ENCODE measurements around the gene DIPK1B.

The DIPK1B gene

GRCh38 chr9:136721339-136722092, 9.1 kb downstream of the DIPK1B start:
- no peak for DNase-seq

- DNase-seq: no peak
Measured at GRCh38 chr9:136722093-136722968, 10.0 kb downstream of the DIPK1B start.

GRCh38 chr9:136722969-136723356, 10.6 kb downstream of the DIPK1B start:
- no peak for DNase-seq

DNA sequence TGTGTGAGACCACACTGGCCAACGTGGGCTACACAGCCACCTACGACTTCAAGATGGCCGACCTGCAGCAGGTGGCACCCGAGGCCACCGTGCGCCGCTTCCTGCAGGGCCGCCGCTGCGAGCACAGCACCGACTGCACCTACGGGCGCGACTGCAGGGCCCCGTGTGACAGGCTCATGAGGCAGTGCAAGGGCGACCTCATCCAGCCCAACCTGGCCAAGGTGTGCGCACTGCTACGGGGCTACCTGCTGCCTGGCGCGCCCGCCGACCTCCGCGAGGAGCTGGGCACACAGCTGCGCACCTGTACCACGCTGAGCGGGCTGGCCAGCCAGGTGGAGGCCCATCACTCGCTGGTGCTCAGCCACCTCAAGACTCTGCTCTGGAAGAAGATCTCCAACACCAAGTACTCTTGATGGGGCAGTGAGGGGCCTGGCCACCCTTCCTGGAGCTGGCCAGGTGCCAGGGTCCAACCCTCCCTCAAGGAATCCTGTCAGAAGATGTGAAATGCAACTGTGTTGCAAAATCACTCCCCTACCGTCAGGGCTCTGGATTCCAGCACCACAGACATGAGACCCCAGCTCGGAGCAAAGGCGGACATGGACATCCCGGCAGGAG, 11.1 kb downstream of the DIPK1B start:
- DNase-seq: no peak

DNA sequence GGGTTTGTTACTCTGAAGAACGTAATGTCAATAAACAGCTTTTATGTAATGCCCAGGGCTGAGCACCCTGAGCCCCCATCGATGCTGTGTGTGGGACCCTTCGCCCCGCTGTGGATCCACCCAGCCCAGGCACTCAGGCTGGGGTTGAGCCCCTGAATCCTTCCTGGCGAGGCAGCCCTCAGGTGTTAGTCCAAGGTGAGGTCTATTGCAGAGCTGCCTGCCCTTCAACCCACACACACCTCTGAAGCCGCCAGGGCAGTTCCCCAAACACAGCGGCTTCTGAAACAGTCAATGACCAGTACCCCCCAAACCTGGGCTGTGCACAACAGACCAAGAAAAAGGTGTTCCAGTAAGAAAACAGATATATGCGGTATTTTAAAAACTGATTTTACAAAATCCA, 11.6 kb downstream of the DIPK1B start:
- DNase-seq: no peak

- no peak for DNase-seq
Measured at GRCh38 chr9:136724772-136725171, 12.4 kb downstream of the DIPK1B start.

DNA sequence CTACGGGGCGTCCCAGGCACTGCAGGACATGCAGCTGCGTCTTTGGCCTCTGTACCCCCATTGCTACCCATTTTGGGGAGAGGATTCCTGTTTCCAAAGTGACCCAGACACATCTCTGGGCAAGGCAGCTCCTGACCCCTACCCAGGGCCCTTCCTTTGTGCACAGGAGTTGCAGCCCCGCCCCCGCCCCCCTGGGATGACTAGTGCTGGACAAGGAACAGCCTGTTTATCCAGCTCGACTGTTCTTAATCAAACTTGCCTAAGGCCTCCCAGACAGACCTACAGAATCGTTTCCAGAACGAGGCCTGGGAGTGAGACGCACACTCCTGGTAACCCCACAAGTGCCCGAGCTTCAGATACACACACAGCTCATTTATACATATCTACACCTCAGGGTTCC, 13.2 kb downstream of the DIPK1B start:
- DNase-seq: no peak

GRCh38 chr9:136726118-136726517, 13.7 kb downstream of the DIPK1B start:
- no peak for DNase-seq

- DNase-seq: no peak
Measured at GRCh38 chr9:136726631-136727191, 14.3 kb downstream of the DIPK1B start.

GRCh38 chr9:136728080-136728547, 15.7 kb downstream of the DIPK1B start:
- peak; percentile 20 to 54 for DNase-seq

DNA sequence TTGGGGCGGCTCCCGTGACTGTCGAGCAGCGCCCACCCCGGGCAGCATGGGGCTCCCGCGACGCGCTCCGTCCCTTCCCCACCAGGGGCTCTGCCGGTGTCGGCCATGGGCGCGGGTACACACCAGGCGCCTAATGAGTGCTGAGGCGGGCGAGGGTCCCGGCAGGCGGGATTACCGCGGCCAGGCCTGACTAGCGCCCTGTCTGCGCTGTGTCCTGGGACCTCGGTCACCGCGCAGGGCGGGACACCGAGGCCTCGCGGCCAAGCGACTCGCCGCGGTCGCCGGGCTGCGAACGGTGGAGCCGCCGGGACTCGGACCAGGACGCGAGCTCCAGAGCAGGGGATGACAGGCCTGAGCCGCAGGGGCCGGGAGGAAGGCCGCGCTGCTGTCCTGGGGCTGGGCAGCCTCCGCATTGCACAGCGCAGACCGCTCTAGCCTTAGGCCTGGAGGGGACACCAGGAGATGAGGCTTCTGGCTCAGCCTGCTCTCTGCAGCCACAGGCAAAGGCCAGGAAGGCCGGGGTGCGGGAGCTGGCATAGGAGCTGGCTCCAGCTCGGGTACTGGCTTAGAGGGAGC, 16.3 kb downstream of the DIPK1B start:
- no peak for DNase-seq

GRCh38 chr9:136729144-136729543, 16.8 kb downstream of the DIPK1B start:
- DNase-seq: no peak

DNA sequence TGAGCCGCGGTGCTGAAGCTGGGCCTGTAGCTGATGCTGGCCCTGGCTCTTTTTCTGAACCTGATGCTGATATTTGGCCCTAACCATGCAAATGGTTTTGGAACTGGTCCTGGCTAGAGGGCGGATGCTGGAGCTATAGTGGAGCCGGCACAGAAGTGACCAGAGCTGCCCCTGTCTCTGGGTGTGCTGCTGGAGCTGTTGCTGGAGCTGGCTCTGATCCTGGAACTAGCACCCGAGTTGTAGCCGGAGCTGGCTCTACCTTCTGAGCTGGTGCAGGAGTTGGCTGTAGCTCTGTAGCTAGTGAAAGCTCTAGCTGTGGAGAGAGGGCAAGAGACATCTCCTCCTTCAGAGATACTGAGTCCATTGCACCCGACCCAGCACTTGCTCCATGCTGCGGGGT, 17.6 kb downstream of the DIPK1B start:
- no peak for DNase-seq

GRCh38 chr9:136732444-136733178, 20.2 kb downstream of the DIPK1B start:
- no peak for DNase-seq

GRCh38 chr9:136733611-136734010, 21.2 kb downstream of the DIPK1B start:
- DNase-seq: no peak

DNA sequence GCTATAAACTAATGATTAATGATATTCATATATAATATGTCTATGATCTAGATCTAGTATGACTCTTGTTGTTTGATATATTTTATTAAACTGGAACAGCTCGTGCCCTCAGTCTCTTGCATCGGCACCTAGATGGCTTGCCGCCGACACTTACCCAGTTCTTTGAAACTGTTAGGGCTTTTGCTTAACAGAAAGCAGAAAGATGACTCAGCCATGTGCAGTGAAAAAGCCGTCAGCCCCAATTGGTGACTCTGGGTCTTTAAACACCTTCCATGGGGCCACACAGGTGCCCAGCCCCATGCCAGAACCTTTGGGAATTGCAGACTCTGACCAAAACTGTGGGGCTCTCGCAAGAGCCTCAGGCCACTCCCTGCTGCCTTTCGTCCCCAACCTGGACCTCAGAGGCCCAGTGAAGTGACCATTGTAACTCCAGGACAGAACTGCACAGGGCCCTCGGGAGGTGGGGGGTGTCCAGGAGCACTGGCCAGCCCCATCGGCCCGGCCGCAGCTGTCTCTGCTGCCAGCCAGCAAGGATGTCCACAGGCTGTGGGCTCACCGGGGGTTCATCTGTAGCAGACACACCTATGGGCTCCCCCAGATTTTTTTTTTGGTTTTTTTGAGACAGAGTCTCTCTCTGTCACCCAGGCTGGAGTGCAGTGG, 22.6 kb downstream of the DIPK1B start:
- no peak for DNase-seq

- DNase-seq: no peak
Measured at GRCh38 chr9:136735812-136736480, 23.6 kb downstream of the DIPK1B start.

GRCh38 chr9:136738960-136739359, 26.6 kb downstream of the DIPK1B start:
- no peak for DNase-seq

DNA sequence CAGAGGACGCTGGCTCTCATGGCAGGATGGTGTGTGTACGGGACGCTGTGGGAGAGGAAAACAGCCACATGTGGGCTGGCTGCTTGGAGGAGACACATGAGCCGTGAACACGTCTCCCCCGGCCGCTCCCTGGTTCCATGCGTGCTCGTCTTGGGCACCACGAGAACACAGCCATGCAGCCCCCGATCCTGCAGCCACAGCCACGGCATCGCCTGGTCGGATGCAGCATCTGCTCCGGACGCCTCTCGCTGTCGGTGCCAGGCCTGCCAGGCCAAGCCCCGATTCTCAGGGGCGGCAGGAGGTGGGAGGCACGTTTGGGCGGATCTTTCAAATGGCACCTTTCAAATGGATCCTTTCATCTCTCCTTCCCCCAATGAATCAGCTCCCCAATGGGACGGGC, 27.1 kb downstream of the DIPK1B start:
- DNase-seq: no peak

GRCh38 chr9:136740069-136740468, 27.7 kb downstream of the DIPK1B start:
- DNase-seq: no peak

DNA sequence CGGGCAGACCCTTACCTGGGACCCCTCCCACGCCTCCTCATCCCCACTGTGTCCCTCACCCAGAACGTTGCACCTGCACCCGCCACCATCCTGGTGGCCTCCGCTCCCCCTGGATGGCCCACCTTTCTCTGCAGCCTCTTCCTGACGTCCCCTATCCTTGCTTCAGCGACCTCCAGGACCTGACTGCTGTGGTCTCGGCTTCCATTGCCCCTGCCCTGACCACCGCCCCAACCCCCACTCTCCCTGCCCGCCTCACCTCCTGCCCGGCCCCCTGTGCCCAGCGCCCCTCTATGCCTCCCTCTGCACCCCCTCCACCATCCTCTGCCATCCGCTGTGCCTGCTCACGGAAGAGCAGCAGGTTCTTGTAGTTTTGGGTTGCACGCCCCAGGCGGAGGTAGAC, 28.1 kb downstream of the DIPK1B start:
- no peak for DNase-seq

Measured in NCI-H187 (cell line).